GM19395 (cell line): ENCODE data around the gene PRRC2B.
"Not testable (repeated sequence)": the region's sequence is repeated elsewhere in the genome, so short reads cannot be mapped to it uniquely, and the experiment has no call there.

Source experiments
- ATAC-seq: cut with Tn5 transposase; IDR thresholded peaks from one replicate; pipeline ENCODE4 v1.9.1; 2021; ENCODE audit warnings: mild to moderate bottlenecking, moderate library complexity; ENCODE audit not compliant: unreplicated experiment

The PRRC2B gene

DNA sequence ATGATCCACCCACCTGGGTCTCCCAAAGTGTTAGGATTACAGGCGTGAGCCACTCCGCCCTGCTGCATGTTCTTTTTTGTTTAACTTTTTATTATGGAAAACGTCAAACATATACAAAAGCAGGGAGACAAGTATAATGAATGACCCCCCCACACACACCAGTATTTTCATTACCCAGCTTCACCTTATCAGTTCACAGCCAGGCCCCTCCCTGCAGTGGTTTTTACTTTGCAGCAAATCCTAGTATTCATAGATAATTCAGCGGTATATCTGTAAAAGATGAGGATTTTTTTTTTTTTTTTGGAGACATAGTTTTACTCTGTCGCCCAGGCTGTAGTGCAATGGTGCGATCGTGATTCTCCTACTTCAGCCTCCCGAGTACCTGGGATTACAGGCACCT lies 111.1 kb downstream of the PRRC2B start:
- ATAC-seq = no peak

- no peak for ATAC-seq
Measured at GRCh38 chr9:131511416-131511815, 117.5 kb downstream of the PRRC2B start.

DNA sequence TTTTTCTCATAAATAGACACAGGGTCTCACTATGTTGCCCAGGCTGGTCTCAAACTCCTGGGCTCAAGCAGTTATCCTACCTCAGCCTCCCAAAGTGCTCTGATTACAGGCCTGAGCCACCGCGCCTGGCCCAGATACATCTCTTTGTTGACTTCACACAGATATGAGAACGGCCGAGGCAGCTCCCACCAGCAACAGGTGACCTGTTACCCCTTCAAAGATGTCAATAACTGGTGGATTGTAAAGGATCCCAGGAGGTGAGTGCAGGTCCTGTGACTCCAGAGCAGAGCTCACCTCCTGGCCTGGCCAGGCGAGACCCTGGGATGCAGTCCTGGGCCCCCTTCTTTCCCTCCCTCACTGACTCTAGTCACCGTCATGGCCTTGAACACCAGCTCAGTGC lies 118.0 kb downstream of the PRRC2B start:
- ATAC-seq = no peak

DNA sequence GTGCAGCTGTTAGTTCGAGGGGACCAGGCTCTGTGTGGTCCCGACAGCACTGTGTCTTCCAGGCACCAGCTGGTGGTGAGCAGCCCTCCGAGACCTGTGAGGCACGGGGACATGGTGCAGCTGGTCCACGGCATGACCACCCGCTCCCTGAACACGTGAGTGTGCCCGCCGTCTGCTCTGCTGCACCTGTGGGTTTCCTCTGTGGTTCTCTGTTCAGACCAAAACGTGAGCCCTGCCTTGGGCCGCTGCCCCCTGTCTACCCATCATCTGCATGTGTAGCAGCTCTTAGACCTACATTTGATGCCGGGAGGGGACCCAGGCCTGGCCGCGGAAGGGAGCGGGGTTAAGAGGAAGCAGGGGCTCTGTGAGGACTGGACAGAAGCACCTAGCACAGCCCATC lies 119.3 kb downstream of the PRRC2B start:
- ATAC-seq = no peak

GRCh38 chr9:131515559-131516031 lies 121.7 kb downstream of the PRRC2B start:
- not testable (repeated sequence) for ATAC-seq

GRCh38 chr9:131516100-131516499 lies 122.2 kb downstream of the PRRC2B start:
- no peak for ATAC-seq

DNA sequence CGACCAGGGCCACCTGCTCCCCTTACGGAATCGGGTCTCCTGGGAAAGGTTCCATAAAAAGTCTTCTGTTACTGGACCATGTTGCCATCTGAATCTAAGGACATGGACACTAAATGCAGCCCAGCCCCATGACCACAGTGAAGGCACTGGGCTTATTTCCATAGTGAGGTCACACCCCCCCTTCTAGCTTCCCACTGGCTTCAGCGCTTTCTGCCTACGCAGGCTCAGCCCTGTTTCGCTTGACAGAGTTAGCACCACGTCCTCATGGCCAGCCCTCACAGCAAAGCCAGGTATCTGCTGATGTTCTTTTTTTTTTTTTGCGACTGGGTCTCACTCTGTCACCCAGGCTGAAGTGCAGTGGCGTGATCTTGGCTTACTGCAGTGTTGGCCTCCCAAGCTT lies 123.0 kb downstream of the PRRC2B start:
- no peak for ATAC-seq

- ATAC-seq = no peak
Measured at GRCh38 chr9:131517761-131518190, 123.9 kb downstream of the PRRC2B start.

DNA sequence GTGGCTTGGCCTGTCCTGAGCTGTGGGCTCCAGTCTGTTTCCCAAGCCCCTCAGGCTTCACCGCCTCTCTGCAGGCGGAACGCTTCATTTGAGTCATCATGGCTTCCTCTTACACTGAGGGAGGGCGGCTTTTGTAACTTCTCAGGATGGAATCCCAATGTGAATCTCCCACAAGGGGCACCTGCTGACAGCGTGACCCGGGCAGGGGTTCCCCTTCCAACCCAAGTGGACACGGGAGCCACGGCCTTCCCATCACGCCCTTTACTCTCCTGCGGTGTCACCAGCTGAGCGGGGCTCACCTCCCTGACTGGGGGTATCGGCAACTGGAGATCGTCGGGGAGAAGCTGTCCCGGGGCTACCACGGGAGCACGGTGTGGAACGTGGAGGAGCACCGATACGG lies 124.7 kb downstream of the PRRC2B start:
- ATAC-seq = no peak

DNA sequence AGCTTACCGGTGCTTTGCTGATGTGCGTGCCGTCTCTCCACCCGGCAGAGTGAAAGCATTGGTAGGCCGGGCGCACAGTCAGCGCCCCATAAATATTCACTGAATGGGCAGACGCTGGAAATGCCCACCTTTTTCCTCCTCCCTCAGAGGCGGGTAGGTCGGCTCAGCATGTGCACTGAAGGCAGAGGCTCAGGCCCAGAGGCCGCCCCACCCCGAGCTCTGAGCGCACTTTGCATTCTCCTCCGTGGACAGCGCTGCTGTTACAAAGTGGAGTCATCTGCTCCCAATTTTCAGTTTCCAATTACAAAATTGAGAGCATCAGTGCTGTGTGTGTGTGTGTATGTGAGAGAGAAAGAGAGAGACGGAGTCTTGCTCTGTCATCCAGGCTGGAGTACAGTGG lies 126.6 kb downstream of the PRRC2B start:
- no peak for ATAC-seq

DNA sequence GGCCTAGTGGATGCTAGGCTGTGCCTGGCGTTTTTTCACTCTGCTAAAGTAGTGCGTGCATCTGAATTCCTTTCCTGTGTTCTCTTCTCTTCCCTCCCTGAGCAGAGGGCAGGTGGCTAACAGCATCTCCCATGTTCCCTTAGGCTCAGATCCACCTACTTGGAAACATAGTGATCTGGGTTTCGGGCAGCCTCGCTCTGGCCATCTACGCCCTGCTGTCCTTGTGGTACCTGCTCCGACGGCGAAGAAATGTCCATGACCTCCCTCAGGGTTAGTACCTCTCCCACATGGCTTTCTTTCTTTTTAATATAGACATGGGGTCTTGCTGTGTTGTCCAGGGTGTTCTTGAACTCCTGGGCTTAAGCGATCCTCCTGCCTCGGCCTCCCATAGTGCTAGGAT lies 127.3 kb downstream of the PRRC2B start:
- ATAC-seq = no peak

DNA sequence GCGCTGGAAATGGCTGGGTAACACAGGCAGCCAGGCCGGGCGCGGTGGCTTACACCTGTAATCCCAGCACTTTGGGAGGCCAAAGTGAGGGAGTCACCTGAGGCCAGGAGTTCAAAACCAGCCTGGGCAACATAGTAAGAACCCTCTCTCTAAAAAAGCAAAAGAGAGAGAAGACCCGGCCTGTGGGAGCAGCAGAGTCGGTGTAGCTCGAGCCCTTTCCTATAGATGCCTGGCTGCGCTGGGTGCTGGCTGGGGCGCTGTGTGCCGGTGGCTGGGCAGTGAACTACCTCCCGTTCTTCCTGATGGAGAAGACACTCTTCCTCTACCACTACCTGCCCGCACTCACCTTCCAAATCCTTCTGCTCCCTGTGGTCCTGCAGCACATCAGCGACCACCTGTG lies 127.9 kb downstream of the PRRC2B start:
- no peak for ATAC-seq

GRCh38 chr9:131522257-131523085 lies 128.6 kb downstream of the PRRC2B start:
- no peak for ATAC-seq

- ATAC-seq = no peak
Measured at GRCh38 chr9:131523086-131523388, 129.2 kb downstream of the PRRC2B start.

DNA sequence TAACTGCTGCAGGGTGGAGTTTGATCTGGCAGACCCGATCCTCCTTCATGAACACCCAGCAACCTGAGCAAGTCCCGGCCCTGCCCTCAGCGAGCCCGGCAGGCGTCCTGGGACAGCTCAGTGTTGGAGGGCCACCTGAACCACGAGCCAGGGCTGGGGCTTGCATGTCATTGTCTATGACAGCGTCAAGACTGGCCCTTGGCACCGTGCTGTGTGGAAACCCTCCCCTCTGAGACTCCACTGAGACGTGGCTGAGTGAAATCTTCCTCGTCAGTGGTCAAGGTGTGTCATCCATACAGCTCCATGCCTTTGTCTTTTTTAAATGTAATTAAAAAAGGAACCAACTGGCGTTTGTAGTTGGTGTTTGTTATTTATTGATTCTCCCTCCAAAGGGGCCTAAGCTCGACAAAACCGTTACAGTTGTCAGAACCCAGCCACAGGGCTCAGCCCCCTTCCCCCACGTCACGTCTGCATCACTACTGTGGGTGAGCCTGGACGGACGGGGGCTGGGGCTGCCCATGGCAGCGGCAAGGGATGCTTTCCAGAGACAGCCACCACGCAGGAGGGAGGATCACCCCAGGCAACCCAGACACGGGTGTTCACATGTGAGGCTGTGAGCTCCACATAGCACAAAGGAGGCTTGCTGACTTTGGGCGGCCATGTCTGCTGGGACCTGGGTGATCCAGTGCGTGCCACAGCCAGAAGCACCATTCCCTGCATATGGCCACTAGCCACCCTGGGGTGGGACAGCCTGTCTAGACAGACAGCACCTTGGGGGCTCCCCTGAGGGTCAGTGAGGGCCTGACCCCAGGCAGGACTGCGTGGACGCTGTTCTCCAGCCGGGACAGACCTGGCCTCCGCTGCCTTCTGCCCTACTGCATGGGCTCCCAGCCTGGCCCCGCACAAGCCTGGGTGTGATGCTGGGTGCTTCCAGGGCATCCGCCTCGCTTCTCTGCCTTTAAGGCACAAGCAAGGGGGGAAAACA lies 129.9 kb downstream of the PRRC2B start:
- no peak for ATAC-seq

- no peak for ATAC-seq
Measured at GRCh38 chr9:131524665-131525315, 130.9 kb downstream of the PRRC2B start.

DNA sequence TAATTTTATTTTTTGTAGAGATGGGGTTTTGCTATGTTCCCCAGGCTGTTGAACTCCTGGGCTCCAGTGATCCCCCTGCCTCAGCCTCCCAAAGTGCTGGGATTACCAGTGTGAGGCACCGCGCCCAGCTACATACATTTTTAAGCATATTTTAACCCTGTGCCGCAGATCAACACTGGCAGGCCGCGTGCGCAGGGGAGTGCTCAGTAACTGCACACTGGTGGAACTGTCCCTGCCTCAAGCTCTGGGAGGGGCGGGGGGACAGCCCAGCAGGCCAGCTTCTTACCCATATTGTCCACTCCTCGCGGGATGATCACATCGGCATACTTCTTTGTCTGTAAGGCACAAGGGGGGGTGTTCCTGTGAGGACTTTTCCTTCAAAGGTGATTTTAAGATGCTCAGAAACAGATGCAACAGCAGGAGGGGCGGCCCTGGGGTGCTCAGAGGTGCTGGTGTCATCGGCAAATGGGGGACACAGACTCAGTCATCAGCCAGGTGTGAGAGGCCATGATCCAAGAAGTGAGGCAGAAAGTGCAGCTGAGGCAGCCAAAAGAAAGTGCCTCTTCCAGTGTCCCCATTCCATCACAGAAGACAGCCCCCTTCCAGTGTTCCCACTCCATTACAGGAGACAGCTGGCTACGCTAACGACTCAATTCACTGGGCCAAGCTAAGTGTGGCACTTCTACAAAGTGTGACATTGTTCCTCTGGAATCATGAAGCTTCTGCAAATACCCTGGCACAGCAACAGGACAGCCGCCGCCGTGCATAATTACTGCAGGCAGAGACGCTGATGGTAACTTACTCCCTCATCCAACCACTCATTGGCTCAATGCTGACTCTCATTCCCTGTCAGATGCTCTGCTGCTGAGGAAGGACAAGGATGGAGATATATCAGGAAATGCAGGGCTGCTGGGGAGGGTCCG lies 132.0 kb downstream of the PRRC2B start:
- no peak for ATAC-seq

DNA sequence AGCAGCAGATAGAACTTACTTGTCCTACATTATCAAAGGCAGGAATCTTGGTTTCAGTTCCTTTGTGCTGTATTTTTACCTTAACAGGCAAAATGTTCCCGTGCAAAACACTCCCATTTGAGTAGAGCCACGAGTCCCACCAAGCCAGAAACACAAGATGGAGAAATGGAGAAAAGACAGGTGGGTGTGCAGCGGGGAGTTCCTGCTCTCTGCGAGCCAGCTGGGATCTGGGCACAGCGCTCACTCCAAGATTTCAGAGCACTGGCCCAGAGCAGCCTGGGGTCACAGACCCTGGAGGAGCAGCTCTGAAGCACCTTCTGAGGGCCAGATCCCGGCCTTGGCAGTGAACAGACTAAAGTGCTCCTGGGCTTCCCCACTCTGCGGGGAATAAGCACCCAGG lies 134.3 kb downstream of the PRRC2B start:
- ATAC-seq = no peak

GRCh38 chr9:131528886-131529505 lies 135.1 kb downstream of the PRRC2B start:
- no peak for ATAC-seq
